Osteocyte (in vitro differentiated cells): Measurements from ENCODE around the gene CHIT1. TPM values are rescaled to one million over a fixed set of nuclear protein-coding genes. Genes with fewer than 3 reads are reported as not detected.

Experiments used
- DNase-seq: peaks from one replicate; pipeline ENCODE4 v3.0.0; 2021; ENCODE audit warnings: mixed read lengths; ENCODE audit not compliant: unreplicated experiment; ENCODE audit errors: extremely low spot score
- H3K27ac Mint-ChIP-seq: one replicate; pipeline ENCODE4 v1.8.0; 2021; ENCODE audit warnings: mild to moderate bottlenecking, mixed read lengths; ENCODE audit not compliant: unreplicated experiment
- H3K27me3 Mint-ChIP-seq: one replicate; pipeline ENCODE4 v1.8.0; 2021; ENCODE audit warnings: mixed read lengths; ENCODE audit not compliant: unreplicated experiment
- H3K36me3 Mint-ChIP-seq: one replicate; pipeline ENCODE4 v1.8.0; 2021; ENCODE audit warnings: mixed read lengths; ENCODE audit not compliant: unreplicated experiment
- H3K4me1 Mint-ChIP-seq: one replicate; pipeline ENCODE4 v1.8.0; 2021; ENCODE audit warnings: mixed read lengths; ENCODE audit not compliant: unreplicated experiment
- H3K4me3 Mint-ChIP-seq: one replicate; pipeline ENCODE4 v1.8.0; 2021; ENCODE audit warnings: mild to moderate bottlenecking, moderate library complexity, mixed read lengths; ENCODE audit not compliant: unreplicated experiment
- H3K9me3 Mint-ChIP-seq: one replicate; pipeline ENCODE4 v1.8.0; 2021; ENCODE audit warnings: mixed read lengths; ENCODE audit not compliant: unreplicated experiment
- total RNA-seq: library from RNA; stranded (reverse); gene quantifications from 2 replicates; pipeline ENCODE4 v1.2.1, GENCODE V29; 2021
- TF ChIP-seq, protein P1 (sequence below): fragments of 200-600 bp; sonication (generic); IDR thresholded peaks from 2 replicates; pipeline ENCODE4 v1.5.0; 2021; ENCODE audit warnings: antibody characterized with exemption, mild to moderate bottlenecking, moderate library complexity

The CHIT1 gene
- total RNA-seq, 1 donor from 2014 or later = not detected

GRCh38 chr1:203178821-203179666 lies 50.4 kb downstream of the CHIT1 start:
- Mint-ChIP-seq H3K4me3 (no peak overlapping the region), H3K27ac (no peak overlapping the region)

GRCh38 chr1:203178083-203178482 lies 51.4 kb downstream of the CHIT1 start:
- Mint-ChIP-seq H3K9me3 (no peaks in the 10 kb centered on the region), H3K36me3 (no peaks in the 10 kb centered on the region), H3K4me3 (no peak overlapping the region), H3K27ac (no peak overlapping the region), H3K4me1 (peaks cover 13% of the 10 kb centered on the region), H3K27me3 (peaks cover 2% of the 10 kb centered on the region)
- TF ChIP-seq, protein P1, sequence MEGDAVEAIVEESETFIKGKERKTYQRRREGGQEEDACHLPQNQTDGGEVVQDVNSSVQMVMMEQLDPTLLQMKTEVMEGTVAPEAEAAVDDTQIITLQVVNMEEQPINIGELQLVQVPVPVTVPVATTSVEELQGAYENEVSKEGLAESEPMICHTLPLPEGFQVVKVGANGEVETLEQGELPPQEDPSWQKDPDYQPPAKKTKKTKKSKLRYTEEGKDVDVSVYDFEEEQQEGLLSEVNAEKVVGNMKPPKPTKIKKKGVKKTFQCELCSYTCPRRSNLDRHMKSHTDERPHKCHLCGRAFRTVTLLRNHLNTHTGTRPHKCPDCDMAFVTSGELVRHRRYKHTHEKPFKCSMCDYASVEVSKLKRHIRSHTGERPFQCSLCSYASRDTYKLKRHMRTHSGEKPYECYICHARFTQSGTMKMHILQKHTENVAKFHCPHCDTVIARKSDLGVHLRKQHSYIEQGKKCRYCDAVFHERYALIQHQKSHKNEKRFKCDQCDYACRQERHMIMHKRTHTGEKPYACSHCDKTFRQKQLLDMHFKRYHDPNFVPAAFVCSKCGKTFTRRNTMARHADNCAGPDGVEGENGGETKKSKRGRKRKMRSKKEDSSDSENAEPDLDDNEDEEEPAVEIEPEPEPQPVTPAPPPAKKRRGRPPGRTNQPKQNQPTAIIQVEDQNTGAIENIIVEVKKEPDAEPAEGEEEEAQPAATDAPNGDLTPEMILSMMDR = no peak
- DNase-seq = no peak

More at GRCh38 chr1:203178821-203179666, 50.4 kb downstream of the CHIT1 start:
- Mint-ChIP-seq H3K27me3 (peaks cover 2% of the 10 kb centered on the region), H3K4me1 (peaks cover 13% of the 10 kb centered on the region), H3K9me3 (no peaks in the 10 kb centered on the region), H3K36me3 (no peaks in the 10 kb centered on the region)
- TF ChIP-seq, protein P1 = no peak
- DNase-seq = no peak

DNA sequence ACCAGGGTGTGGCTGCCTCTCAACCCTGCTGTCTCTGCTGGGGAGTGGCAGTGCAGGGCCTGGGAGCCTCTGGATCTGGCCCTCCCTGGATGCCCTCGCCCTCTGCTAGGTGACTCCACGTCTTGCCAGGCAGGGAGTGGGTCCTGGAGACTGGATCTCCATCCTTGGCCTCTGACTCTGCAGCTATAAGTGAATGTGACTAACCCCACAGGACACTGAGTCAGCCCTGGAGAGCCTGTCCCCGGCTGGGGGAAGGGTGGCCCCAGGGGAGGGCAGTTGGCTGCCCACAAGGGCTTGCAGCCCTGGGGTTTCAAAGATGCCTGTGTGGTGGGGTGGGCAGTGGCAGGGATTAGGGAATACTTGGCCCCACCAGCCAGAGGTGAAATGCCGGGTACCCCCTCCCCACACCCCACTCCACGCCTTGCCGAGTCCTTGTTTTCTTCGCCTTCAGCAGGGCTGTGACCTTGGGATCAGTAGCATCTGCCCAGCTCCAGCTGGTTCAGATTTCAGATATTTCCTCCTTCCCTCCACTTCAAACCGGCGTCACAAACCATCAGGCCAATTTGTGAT lies 51.9 kb downstream of the CHIT1 start:
- Mint-ChIP-seq H3K27me3 (peaks cover 2% of the 10 kb centered on the region), H3K4me3 (no peak overlapping the region), H3K4me1 (peaks cover 13% of the 10 kb centered on the region), H3K27ac (no peak overlapping the region), H3K9me3 (no peaks in the 10 kb centered on the region), H3K36me3 (no peaks in the 10 kb centered on the region)
- no peak for DNase-seq
- TF ChIP-seq, protein P1 = no peak

DNA sequence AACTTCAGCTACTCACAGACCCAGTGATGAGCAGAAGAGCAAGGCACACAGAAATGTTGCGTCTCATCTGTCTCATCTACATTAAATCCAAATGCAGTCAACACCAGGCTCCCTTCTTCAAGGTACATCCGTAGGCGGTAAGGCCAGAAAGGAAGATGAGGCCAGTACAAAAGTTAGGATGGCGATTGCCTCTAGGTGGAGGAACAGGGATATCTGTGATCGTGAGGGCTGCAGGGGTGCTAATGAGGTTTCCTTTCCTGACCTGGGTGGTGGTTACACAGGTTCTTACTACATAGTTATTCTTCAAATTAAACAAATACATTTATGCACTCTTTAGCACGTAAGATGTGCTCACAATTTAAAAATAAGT lies 52.5 kb downstream of the CHIT1 start:
- H3K27ac Mint-ChIP-seq = no peak overlapping the region
- TF ChIP-seq, protein P1 = no peak
- peaks cover 13% of the 10 kb centered on the region for H3K4me1 Mint-ChIP-seq
- no peaks in the 10 kb centered on the region for H3K9me3 Mint-ChIP-seq
- peaks cover 2% of the 10 kb centered on the region for H3K27me3 Mint-ChIP-seq
- H3K36me3 Mint-ChIP-seq = no peaks in the 10 kb centered on the region
- H3K4me3 Mint-ChIP-seq = no peak overlapping the region
- no peak for DNase-seq

- peaks cover 13% of the 10 kb centered on the region for H3K4me1 Mint-ChIP-seq
- no peak for DNase-seq
Observed at GRCh38 chr1:203176273-203177035, 53.0 kb downstream of the CHIT1 start.

More at GRCh38 chr1:203176273-203177035, 53.0 kb downstream of the CHIT1 start:
- Mint-ChIP-seq H3K27ac (no peak overlapping the region), H3K4me3 (no peak overlapping the region), H3K9me3 (no peaks in the 10 kb centered on the region), H3K36me3 (no peaks in the 10 kb centered on the region), H3K27me3 (peaks cover 2% of the 10 kb centered on the region)
- TF ChIP-seq, protein P1 = no peak
